Ovary (tissue), 9 donors: ENCODE data around the gene AKAP7. TPM values are rescaled to one million over a fixed set of nuclear protein-coding genes. Genes with fewer than 3 reads are reported as not detected.

Source experiments
- DNase-seq, 5 donors: peaks; one replicate each; pipeline ENCODE4 v3.0.0-alpha.2; 2019 to 2020
- H3K27ac ChIP-seq, 2 donors: fragments of 200-600 bp; one replicate each; pipeline versions ENCODE4 v1.5.1 to v1.8.0; 2019 to 2022
- H3K27me3 ChIP-seq: fragments of 200-600 bp; one replicate; pipeline ENCODE4 v1.8.0; 2022
- H3K36me3 ChIP-seq: fragments of 200-600 bp; sonication (generic); one replicate; pipeline ENCODE4 v1.5.1; 2019
- H3K4me1 ChIP-seq: one replicate; pipeline ENCODE4 v1.8.1; 2013; ENCODE audit warnings: mild to moderate bottlenecking, moderate library complexity; ENCODE audit not compliant: insufficient read depth
- H3K4me3 ChIP-seq: fragments of 200-600 bp; sonication (generic); one replicate; pipeline ENCODE4 v1.5.1; 2017
- H3K9me3 ChIP-seq, 2 donors: fragments of 200-600 bp in 1 of 2; sonication (generic) in 1 of 2; one replicate each; pipeline versions ENCODE4 v1.5.1 to v1.8.1; 2013 to 2019; ENCODE audit warnings: mild to moderate bottlenecking in 1 of 2, moderate library complexity in 1 of 2
- CTCF ChIP-seq, 3 donors: fragments of 450-650 bp in 2 of 3; fragments of 200-600 bp in 1 of 3; IDR thresholded peaks; one replicate each; pipeline versions ENCODE4 v1.5.1 to v1.8.0; 2016 to 2022; ENCODE audit warnings: antibody characterized with exemption in 3 of 3, mild to moderate bottlenecking in 1 of 3
- EP300 ChIP-seq: sonication (generic); formaldehyde crosslinking; IDR thresholded peaks from one replicate; pipeline ENCODE4 v1.6.1; 2017; ENCODE audit warnings: antibody characterized with exemption
- POLR2A ChIP-seq: fragments of 450-650 bp; IDR thresholded peaks from one replicate; pipeline ENCODE4 v1.6.1; 2017; ENCODE audit warnings: antibody characterized with exemption, mild to moderate bottlenecking, moderate library complexity
- WGBS, 3 donors: extraction: QIAGEN DNeasy Blood & Tissue Kit in 1 of 3; methylation state at CpG; one replicate each; pipeline versions ENCODE4 v1.1.5 to v1.1.7; 2013 to 2017; 5-methylcytosine and 5-hydroxymethylcytosine counted together
- intact Hi-C, 4 donors: fragments of 100-400 bp; cut with DNase I; formaldehyde crosslinking; loops; one replicate each; pipeline versions ENCODE4 v1.11.0 to v1.15.1; 2022 to 2023
- polyA plus RNA-seq, 2 donors: library from polyadenylated mRNA; stranded (reverse); fragments of 200-250 nt in 1 of 2; fragments of 350-450 nt in 1 of 2; fragmentation: Illumina TruSeq in 1 of 2; extraction: RNeasy Lipid Tissue Mini Kit (QIAGEN cat#74804) in 1 of 2; gene quantifications; one replicate each; pipeline ENCODE4 v1.2.3, GENCODE V29; 2013 to 2014
- total RNA-seq, 7 donors: library from RNA; depleted of rRNA in 2 of 7; stranded (reverse); fragments of >200 nt in 2 of 7; fragmentation: NEBNext Ultra II Directional in 3 of 7; extraction: Animal tissue kit (Norgen Biotek cat#: 25700) in 3 of 7; gene quantifications; one replicate each; pipeline versions ENCODE4 v1.1.0 to v1.2.4, GENCODE V29; 2016 to 2023
- donor health status: DM: no; HTN: no; CAD: no; lungs with moderate emphysema.
- donor health status: DM: no; HTN: no; CAD: no.
- donor health status: Bipolar disorder and iron deficiency.
- donor health status: DM: yes; HTN: yes; CAD: no.
- donor health status: DM: no; HTN: no; CAD: no.
- donor health status: DM: yes; HTN: yes; CAD: no.

The AKAP7 gene
- total and polyA plus RNA-seq, 9 donors: 8.4 to 38.5 (median 31.1) TPM

GRCh38 chr6:131286469-131287040 is 151.3 kb downstream of the AKAP7 start:
- intact Hi-C loops: no loop called here
- Histone ChIP-seq H3K9me3 (no peaks in the 10 kb centered on the region), H3K4me1 (no peaks in the 10 kb centered on the region), H3K36me3 (no peaks in the 10 kb centered on the region), H3K4me3 (no peak overlapping the region), H3K27me3 (no peaks in the 10 kb centered on the region), H3K27ac (no peak overlapping the region)
- no peak for DNase-seq
- WGBS, 3 donors: 97 to 100% (median 97%) methylated on average over 2 of the region's 2 CpGs
- TF ChIP-seq CTCF (IDR thresholded peaks at IDR 0.05) (no peak), POLR2A (no peak), EP300 (no peak)

GRCh38 chr6:131288214-131288613 is 152.9 kb downstream of the AKAP7 start:
- Histone ChIP-seq H3K4me3 (no peak overlapping the region), H3K9me3 (no peaks in the 10 kb centered on the region), H3K27ac (no peak overlapping the region), H3K27me3 (no peaks in the 10 kb centered on the region), H3K36me3 (no peaks in the 10 kb centered on the region), H3K4me1 (no peaks in the 10 kb centered on the region)
- TF ChIP-seq POLR2A (no peak), EP300 (no peak), CTCF (IDR thresholded peaks at IDR 0.05) (no peak)
- DNase-seq: no peak
- 76 to 86% (median 78%) methylated on average over 2 of the region's 2 CpGs for WGBS, 3 donors
- intact Hi-C loops: no loop called here

GRCh38 chr6:131290955-131291354 is 155.7 kb downstream of the AKAP7 start:
- intact Hi-C loops: no loop called here
- 95 to 96% (median 95%) methylated on average over 4 of the region's 4 CpGs for WGBS, 3 donors
- H3K9me3 ChIP-seq: no peaks in the 10 kb centered on the region
- H3K4me3 ChIP-seq: no peak overlapping the region
- H3K36me3 ChIP-seq: no peaks in the 10 kb centered on the region
- DNase-seq: no peak
- H3K27me3 ChIP-seq: no peaks in the 10 kb centered on the region
- H3K4me1 ChIP-seq: no peaks in the 10 kb centered on the region
- H3K27ac ChIP-seq: no peak overlapping the region
- TF ChIP-seq EP300: no peak
- no peak for TF ChIP-seq POLR2A
- no peak for TF ChIP-seq CTCF (IDR thresholded peaks at IDR 0.05)

GRCh38 chr6:131292145-131292938 is 157.1 kb downstream of the AKAP7 start:
- DNase-seq: no peak
- Histone ChIP-seq H3K36me3 (no peaks in the 10 kb centered on the region), H3K27ac (no peak overlapping the region), H3K4me1 (no peaks in the 10 kb centered on the region), H3K9me3 (no peaks in the 10 kb centered on the region), H3K4me3 (no peak overlapping the region), H3K27me3 (no peaks in the 10 kb centered on the region)
- WGBS, 3 donors: 30 to 33% (median 31%) methylated on average over 2 of the region's 2 CpGs
- TF ChIP-seq CTCF (IDR thresholded peaks at IDR 0.05) (no peak), EP300 (no peak), POLR2A (no peak)
- intact Hi-C loops: no loop called here
